Dendritic cell treated with granulocyte-macrophage colony-stimulating factor and Interleukin-4, amounts not matched to agents 40 ng/mL and 50 ng/mL, for 4 days (primary cell): ENCODE results near the gene VIPR2.
"Not testable (repeated sequence)": the region's sequence is repeated elsewhere in the genome, so short reads cannot be mapped to it uniquely, and the experiment has no call there.

Source experiments
- H3K27ac Mint-ChIP-seq: one replicate; pipeline ENCODE4 v1.8.0; 2022; ENCODE audit warnings: mild to moderate bottlenecking, mixed read lengths
- H3K27me3 Mint-ChIP-seq: one replicate; pipeline ENCODE4 v1.8.0; 2022; ENCODE audit warnings: mild to moderate bottlenecking, mixed read lengths
- H3K36me3 Mint-ChIP-seq: one replicate; pipeline ENCODE4 v1.8.0; 2022; ENCODE audit warnings: low read depth, mixed read lengths
- H3K4me1 Mint-ChIP-seq: one replicate; pipeline ENCODE4 v1.8.0; 2022; ENCODE audit warnings: low read depth, mixed read lengths
- H3K4me3 Mint-ChIP-seq: one replicate; pipeline ENCODE4 v1.8.0; 2022; ENCODE audit warnings: mild to moderate bottlenecking, moderate library complexity, mixed read lengths
- H3K9me3 Mint-ChIP-seq: one replicate; pipeline ENCODE4 v1.8.0; 2022; ENCODE audit warnings: mixed read lengths
- intact Hi-C: fragments of 100-400 bp; cut with micrococcal nuclease; formaldehyde crosslinking; loops from one replicate; pipeline ENCODE4 v1.15.0; 2022

VIPR2 gene

GRCh38 chr7:159013825-159014289, 130.8 kb downstream of the VIPR2 start:
- Mint-ChIP-seq H3K4me1 (no peaks in the 10 kb centered on the region), H3K4me3 (no peak overlapping the region), H3K9me3 (no peaks in the 10 kb centered on the region), H3K27me3 (no peaks in the 10 kb centered on the region), H3K27ac (no peak overlapping the region), H3K36me3 (no peaks in the 10 kb centered on the region)
- intact Hi-C loops = no loop called here

- no peak overlapping the region for H3K4me3 Mint-ChIP-seq
Measured at GRCh38 chr7:159013181-159013690, 131.4 kb downstream of the VIPR2 start.

GRCh38 chr7:159012353-159013069, 132.2 kb downstream of the VIPR2 start:
- Mint-ChIP-seq H3K36me3 (no peaks in the 10 kb centered on the region), H3K4me1 (no peaks in the 10 kb centered on the region), H3K4me3 (no peak overlapping the region), H3K27ac (no peak overlapping the region), H3K27me3 (no peaks in the 10 kb centered on the region), H3K9me3 (no peaks in the 10 kb centered on the region)
- intact Hi-C loops = no loop called here

More at GRCh38 chr7:159013181-159013690, 131.4 kb downstream of the VIPR2 start:
- Mint-ChIP-seq H3K27me3 (no peaks in the 10 kb centered on the region), H3K9me3 (no peaks in the 10 kb centered on the region), H3K36me3 (no peaks in the 10 kb centered on the region), H3K27ac (no peak overlapping the region), H3K4me1 (no peaks in the 10 kb centered on the region)
- intact Hi-C loops = no loop called here

GRCh38 chr7:159011722-159012022, 133.0 kb downstream of the VIPR2 start:
- Mint-ChIP-seq H3K27me3 (no peaks in the 10 kb centered on the region), H3K4me3 (no peak overlapping the region), H3K36me3 (no peaks in the 10 kb centered on the region), H3K9me3 (no peaks in the 10 kb centered on the region), H3K27ac (no peak overlapping the region), H3K4me1 (no peaks in the 10 kb centered on the region)
- intact Hi-C loops = no loop called here

- Mint-ChIP-seq H3K36me3 (no peaks in the 10 kb centered on the region), H3K4me1 (no peaks in the 10 kb centered on the region), H3K4me3 (no peak overlapping the region), H3K27ac (no peak overlapping the region), H3K9me3 (no peaks in the 10 kb centered on the region), H3K27me3 (no peaks in the 10 kb centered on the region)
- intact Hi-C loops = no loop called here
Measured at GRCh38 chr7:159010937-159011721, 133.5 kb downstream of the VIPR2 start.

GRCh38 chr7:159010411-159010810, 134.3 kb downstream of the VIPR2 start:
- no peaks in the 10 kb centered on the region for H3K27me3 Mint-ChIP-seq
- no peak overlapping the region for H3K27ac Mint-ChIP-seq
- H3K4me1 Mint-ChIP-seq = no peaks in the 10 kb centered on the region
- H3K4me3 Mint-ChIP-seq = no peak overlapping the region
- intact Hi-C loops = no loop called here
- H3K36me3 Mint-ChIP-seq = no peaks in the 10 kb centered on the region
- H3K9me3 Mint-ChIP-seq = no peaks in the 10 kb centered on the region

- no peak overlapping the region for H3K27ac Mint-ChIP-seq
- no peak overlapping the region for H3K4me3 Mint-ChIP-seq
- no peaks in the 10 kb centered on the region for H3K9me3 Mint-ChIP-seq
- H3K36me3 Mint-ChIP-seq = no peaks in the 10 kb centered on the region
- intact Hi-C loops = no loop called here
- no peaks in the 10 kb centered on the region for H3K27me3 Mint-ChIP-seq
- H3K4me1 Mint-ChIP-seq = no peaks in the 10 kb centered on the region
Measured at GRCh38 chr7:159009951-159010350, 134.7 kb downstream of the VIPR2 start.

- no peaks in the 10 kb centered on the region for H3K27me3 Mint-ChIP-seq
- no peak overlapping the region for H3K27ac Mint-ChIP-seq
- no peaks in the 10 kb centered on the region for H3K36me3 Mint-ChIP-seq
- no peak overlapping the region for H3K4me3 Mint-ChIP-seq
- no peaks in the 10 kb centered on the region for H3K4me1 Mint-ChIP-seq
- H3K9me3 Mint-ChIP-seq = no peaks in the 10 kb centered on the region
- intact Hi-C loops = no loop called here
Measured at GRCh38 chr7:159008417-159008816, 136.2 kb downstream of the VIPR2 start.

- Mint-ChIP-seq H3K27me3 (no peaks in the 10 kb centered on the region), H3K9me3 (no peaks in the 10 kb centered on the region), H3K4me3 (no peak overlapping the region), H3K27ac (no peak overlapping the region), H3K4me1 (no peaks in the 10 kb centered on the region), H3K36me3 (no peaks in the 10 kb centered on the region)
- intact Hi-C loops = no loop called here
Measured at GRCh38 chr7:159007996-159008389, 136.7 kb downstream of the VIPR2 start.

- Mint-ChIP-seq H3K9me3 (no peaks in the 10 kb centered on the region), H3K27me3 (no peaks in the 10 kb centered on the region), H3K4me1 (no peaks in the 10 kb centered on the region), H3K4me3 (no peak overlapping the region), H3K36me3 (no peaks in the 10 kb centered on the region), H3K27ac (no peak overlapping the region)
- intact Hi-C loops = no loop called here
Measured at GRCh38 chr7:159007364-159007995, 137.2 kb downstream of the VIPR2 start.

GRCh38 chr7:159006610-159007130, 138.0 kb downstream of the VIPR2 start:
- Mint-ChIP-seq H3K27ac (no peak overlapping the region), H3K4me3 (no peak overlapping the region), H3K9me3 (no peaks in the 10 kb centered on the region), H3K36me3 (no peaks in the 10 kb centered on the region), H3K4me1 (no peaks in the 10 kb centered on the region), H3K27me3 (no peaks in the 10 kb centered on the region)
- intact Hi-C loops = no loop called here

- H3K4me1 Mint-ChIP-seq, intact Hi-C loops, H3K4me3 Mint-ChIP-seq, H3K27me3 Mint-ChIP-seq, H3K9me3 Mint-ChIP-seq, H3K36me3 Mint-ChIP-seq, H3K27ac Mint-ChIP-seq: not testable (repeated sequence)
Measured at GRCh38 chr7:159006022-159006609, 138.6 kb downstream of the VIPR2 start.

GRCh38 chr7:159005618-159006017, 139.0 kb downstream of the VIPR2 start:
- Mint-ChIP-seq H3K4me3 (no peak overlapping the region), H3K4me1 (no peaks in the 10 kb centered on the region), H3K36me3 (no peaks in the 10 kb centered on the region), H3K27ac (no peak overlapping the region), H3K27me3 (no peaks in the 10 kb centered on the region), H3K9me3 (no peaks in the 10 kb centered on the region)
- intact Hi-C loops = no loop called here

GRCh38 chr7:159004411-159004810, 140.3 kb downstream of the VIPR2 start:
- no peaks in the 10 kb centered on the region for H3K27me3 Mint-ChIP-seq
- H3K9me3 Mint-ChIP-seq = no peaks in the 10 kb centered on the region
- no peak overlapping the region for H3K4me3 Mint-ChIP-seq
- no peak overlapping the region for H3K27ac Mint-ChIP-seq
- H3K36me3 Mint-ChIP-seq = no peaks in the 10 kb centered on the region
- intact Hi-C loops = no loop called here
- no peaks in the 10 kb centered on the region for H3K4me1 Mint-ChIP-seq
